ENCODE data around the gene EEPD1.

EEPD1 gene

GRCh38 chr7:36181668-36182067 is 28.6 kb downstream of the EEPD1 start:
- no peaks in the 10 kb centered on the region for H3K27me3 ChIP-seq (replicated peaks)
- H3K4me3 ChIP-seq (ENCODE audit: low read depth, low read length) = no peak overlapping the region
- DNase-seq = no peak
- H3K27ac ChIP-seq = no peak overlapping the region
- no peak for TF ChIP-seq CTCF (IDR thresholded peaks at IDR 0.05; ENCODE audit: low read depth, low read length, missing control alignments)
- in situ Hi-C loops (cut with HindIII; ENCODE audit: low pct_ligation_motif_present, low sequenced_read_pairs) = no loop called here
- no peaks in the 10 kb centered on the region for H3K36me3 ChIP-seq (replicated peaks)

- in situ Hi-C loops (cut with HindIII; ENCODE audit: low pct_ligation_motif_present, low sequenced_read_pairs) = no loop called here
- no peak for TF ChIP-seq CTCF (IDR thresholded peaks at IDR 0.05; ENCODE audit: low read depth, low read length, missing control alignments)
Observed at GRCh38 chr7:36182854-36183604, 30.0 kb downstream of the EEPD1 start.

GRCh38 chr7:36185092-36185491 is 32.0 kb downstream of the EEPD1 start:
- in situ Hi-C loops (cut with HindIII; ENCODE audit: low pct_ligation_motif_present, low sequenced_read_pairs) = no loop called here
- no peak for DNase-seq
- no peak overlapping the region for H3K27ac ChIP-seq
- no peak overlapping the region for H3K4me3 ChIP-seq (ENCODE audit: low read depth, low read length)
- no peak for TF ChIP-seq CTCF (IDR thresholded peaks at IDR 0.05; ENCODE audit: low read depth, low read length, missing control alignments)
- no peaks in the 10 kb centered on the region for H3K36me3 ChIP-seq (replicated peaks)
- no peaks in the 10 kb centered on the region for H3K27me3 ChIP-seq (replicated peaks)

More at GRCh38 chr7:36182854-36183604, 30.0 kb downstream of the EEPD1 start:
- H3K36me3 ChIP-seq (replicated peaks) = no peaks in the 10 kb centered on the region
- no peak overlapping the region for H3K4me3 ChIP-seq (ENCODE audit: low read depth, low read length)
- no peaks in the 10 kb centered on the region for H3K27me3 ChIP-seq (replicated peaks)
- no peak overlapping the region for H3K27ac ChIP-seq
- no peak for DNase-seq

- Histone ChIP-seq H3K4me3 (ENCODE audit: low read depth, low read length) (no peak overlapping the region), H3K27me3 (replicated peaks) (no peaks in the 10 kb centered on the region), H3K27ac (no peak overlapping the region), H3K36me3 (replicated peaks) (no peaks in the 10 kb centered on the region)
- in situ Hi-C loops (cut with HindIII; ENCODE audit: low pct_ligation_motif_present, low sequenced_read_pairs) = no loop called here
- no peak for TF ChIP-seq CTCF (IDR thresholded peaks at IDR 0.05; ENCODE audit: low read depth, low read length, missing control alignments)
- no peak for DNase-seq
Observed at GRCh38 chr7:36185756-36186155, 32.7 kb downstream of the EEPD1 start.

- no peak for DNase-seq
- H3K27ac ChIP-seq = no peak overlapping the region
- H3K27me3 ChIP-seq (replicated peaks) = no peaks in the 10 kb centered on the region
- TF ChIP-seq CTCF (IDR thresholded peaks at IDR 0.05; ENCODE audit: low read depth, low read length, missing control alignments) = no peak
- H3K36me3 ChIP-seq (replicated peaks) = no peaks in the 10 kb centered on the region
- no peak overlapping the region for H3K4me3 ChIP-seq (ENCODE audit: low read depth, low read length)
- in situ Hi-C loops (cut with HindIII; ENCODE audit: low pct_ligation_motif_present, low sequenced_read_pairs) = no loop called here
Observed at GRCh38 chr7:36186359-36187121, 33.5 kb downstream of the EEPD1 start.

Measured in brain microvascular endothelial cell (primary cell).